NCI-H187 (cell line): ENCODE results near the gene RPRM.
"Not testable (repeated sequence)": the region's sequence is repeated elsewhere in the genome, so short reads cannot be mapped to it uniquely, and the experiment has no call there.

Experiments
- DNase-seq, 2 experiments: peaks; one replicate each; lab custom pipeline; 2025; lab: John Stamatoyannopoulos, UW

RPRM gene

DNA sequence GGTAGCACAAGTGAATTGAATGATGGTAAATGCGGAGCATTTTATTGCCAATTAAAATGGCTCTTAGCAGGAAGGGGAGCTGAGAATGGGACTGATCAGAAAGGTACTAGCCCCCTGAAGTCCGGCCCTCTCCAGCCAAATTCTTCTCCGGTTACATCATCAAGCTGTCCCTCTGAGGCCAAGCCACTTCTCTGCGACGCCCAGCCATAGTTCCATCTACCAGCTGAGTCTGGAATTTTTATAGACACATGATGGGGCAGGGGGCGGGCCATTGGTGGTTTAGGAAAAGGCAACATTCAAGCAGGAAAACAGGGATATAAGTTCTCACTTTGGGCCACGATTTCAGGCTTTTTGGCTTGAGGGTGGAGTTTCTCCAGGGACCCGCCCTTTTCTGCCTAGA is 22.7 kb downstream of the RPRM start:
- DNase-seq = no peak

GRCh38 chr2:153455403-153455802 is 23.2 kb downstream of the RPRM start:
- DNase-seq = no peak

DNA sequence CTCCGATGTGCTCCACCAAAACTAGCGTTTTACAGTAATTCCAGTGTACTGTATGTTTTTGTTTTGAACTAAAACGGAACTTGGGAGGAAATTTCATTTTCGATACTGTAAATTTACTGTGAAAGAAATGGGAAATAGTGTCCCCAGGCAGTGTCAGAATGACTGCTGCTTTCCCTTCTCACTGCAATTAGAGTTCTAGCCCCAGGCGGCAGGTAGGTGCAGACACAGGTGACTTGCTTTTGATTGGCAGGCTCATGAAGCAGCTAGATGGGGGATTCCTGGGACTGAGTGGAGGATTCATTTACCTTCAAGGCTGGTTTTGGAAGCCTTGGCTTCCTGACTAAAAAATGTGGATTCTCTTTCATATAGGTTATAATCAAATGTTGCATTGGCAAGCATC is 27.0 kb downstream of the RPRM start:
- DNase-seq = no peak

DNA sequence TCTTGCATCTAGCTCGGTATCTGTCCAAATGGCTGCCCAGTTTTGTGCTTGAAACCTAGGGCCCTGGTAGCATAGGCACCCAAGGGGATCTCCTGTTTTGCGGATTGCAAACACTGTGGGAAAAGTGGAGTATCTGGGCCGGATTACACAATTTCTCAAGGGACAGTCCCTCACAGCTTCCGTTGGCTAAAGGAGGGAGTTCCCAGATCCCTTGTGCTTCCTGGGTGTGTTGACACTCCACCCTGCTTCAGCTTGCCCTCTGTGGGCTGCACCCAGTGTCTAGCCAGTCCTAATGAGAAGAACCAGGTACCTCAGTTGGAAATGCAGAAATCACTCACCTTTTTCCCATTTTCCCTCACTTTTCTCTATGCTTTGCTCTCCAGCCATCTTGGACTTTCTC is 35.5 kb downstream of the RPRM start:
- DNase-seq = no peak

DNA sequence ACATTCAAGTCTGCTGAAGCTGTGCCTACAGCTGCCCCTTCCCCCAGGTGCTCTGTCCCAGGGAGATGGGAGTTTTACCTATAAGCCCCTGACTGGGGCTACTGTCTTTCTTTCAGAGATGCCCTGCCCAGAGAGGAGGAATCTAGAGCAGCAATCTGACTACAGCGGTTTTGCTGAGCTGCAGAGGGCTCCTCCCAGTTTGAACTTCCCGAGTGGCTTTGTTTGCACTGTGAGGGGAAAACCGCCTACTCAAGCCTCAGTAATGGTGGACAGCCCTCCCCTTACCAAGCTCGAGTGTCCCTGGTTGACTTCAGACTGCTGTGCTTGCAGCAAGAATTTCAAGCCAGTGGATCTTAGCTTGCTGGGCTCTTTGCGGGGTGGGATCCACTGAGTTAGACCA is 35.9 kb downstream of the RPRM start:
- DNase-seq = not testable (repeated sequence)

DNA sequence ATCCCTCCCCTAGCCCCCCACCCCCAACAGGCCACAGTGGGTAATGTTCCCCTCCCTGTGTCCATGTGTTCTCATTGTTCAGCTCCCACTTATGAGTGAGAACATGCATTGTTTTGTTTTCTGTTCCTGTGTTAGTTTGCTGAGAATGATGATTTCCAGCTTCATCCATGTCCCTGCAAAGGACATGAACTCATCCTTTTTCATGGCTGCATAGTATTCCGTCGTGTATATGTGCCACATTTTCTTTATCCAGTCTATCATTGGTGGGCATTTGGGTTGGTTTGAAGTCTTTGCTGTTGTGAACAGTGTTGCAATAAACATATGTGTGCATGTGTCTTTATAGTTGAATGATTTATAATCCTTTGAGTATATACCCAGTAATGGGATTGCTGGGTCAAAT is 38.5 kb downstream of the RPRM start:
- not testable (repeated sequence) for DNase-seq

GRCh38 chr2:153433403-153433802 is 45.2 kb downstream of the RPRM start:
- DNase-seq = no peak

GRCh38 chr2:153432381-153432780 is 46.2 kb downstream of the RPRM start:
- no peak for DNase-seq

- no peak for DNase-seq
These were observed 47.4 kb downstream of the RPRM start for GRCh38 chr2:153431114-153431513.
